HepG2 (cell line): ENCODE measurements around the gene OSCP1. TPM values are rescaled to one million over a fixed set of nuclear protein-coding genes. Genes with fewer than 3 reads are reported as not detected.
A peak's percentile ranks its signal among the peaks of the same experiment; 100 is the strongest.

Experiments used
- CREM ChIP-seq, 2 experiments: sonication (generic) in 1 of 2; formaldehyde crosslinking in 1 of 2; IDR thresholded peaks; 2 replicates each; pipeline versions ENCODE4 v1.4.0 to v1.6.1; 2016 to 2020; ENCODE audit warnings: antibody characterized with exemption in 1 of 2, mild to moderate bottlenecking in 1 of 2, missing genetic modification reagents in 1 of 2
- DMAP1 ChIP-seq: IDR thresholded peaks from 2 replicates; pipeline ENCODE4 v1.6.1; 2016
- MLXIP ChIP-seq: sonication (generic); formaldehyde crosslinking; IDR thresholded peaks from 2 replicates; pipeline ENCODE4 v1.9.0; 2021; ENCODE audit warnings: missing genetic modification reagents, borderline replicate concordance
- SKI ChIP-seq: fragments of 450-650 bp; IDR thresholded peaks from one replicate; pipeline ENCODE4 v1.6.1; 2018; ENCODE audit warnings: mild to moderate bottlenecking; ENCODE audit not compliant: partially characterized antibody
- SNAPC5 ChIP-seq: sonication (generic); formaldehyde crosslinking; IDR thresholded peaks from 2 replicates; pipeline ENCODE4 v1.8.1; 2023; ENCODE audit warnings: mild to moderate bottlenecking, missing genetic modification reagents, borderline replicate concordance
- SP140L ChIP-seq: sonication (generic); formaldehyde crosslinking; IDR thresholded peaks from 2 replicates; pipeline ENCODE4 v1.4.0; 2020; ENCODE audit warnings: missing genetic modification reagents, borderline replicate concordance
- THAP7 ChIP-seq: sonication (generic); formaldehyde crosslinking; IDR thresholded peaks from 2 replicates; pipeline ENCODE4 v1.8.1; 2023; ENCODE audit warnings: mild to moderate bottlenecking, missing genetic modification reagents
- ZNF101 ChIP-seq: sonication (generic); formaldehyde crosslinking; IDR thresholded peaks from 2 replicates; pipeline ENCODE4 v1.4.0; 2020; ENCODE audit warnings: mild to moderate bottlenecking, low read depth, missing genetic modification reagents, borderline replicate concordance
- ZNF441 ChIP-seq: sonication (generic); formaldehyde crosslinking; IDR thresholded peaks from 2 replicates; pipeline ENCODE4 v1.7.0; 2021; ENCODE audit warnings: missing genetic modification reagents, borderline replicate concordance
- ZNF572 ChIP-seq: sonication (generic); formaldehyde crosslinking; IDR thresholded peaks from 2 replicates; pipeline ENCODE4 v1.5.1; 2020; ENCODE audit warnings: mild to moderate bottlenecking, missing genetic modification reagents
- ZSCAN25 ChIP-seq: sonication (generic); formaldehyde crosslinking; IDR thresholded peaks from 2 replicates; pipeline ENCODE4 v1.8.0; 2022; ENCODE audit warnings: mild to moderate bottlenecking, missing genetic modification reagents
- polyA plus RNA-seq, 8 experiments: library from polyadenylated mRNA; depleted of rRNA in 3 of 8; stranded (reverse) in 7 of 8; unstranded in 1 of 8; fragments of >200 nt; fragmentation: Illumina TruSeq in 4 of 8; extraction: Trizol in 4 of 8; gene quantifications; 2 replicates each; pipeline versions ENCODE4 v1.2.1 to v1.2.3, GENCODE V29; 2011 to 2016; ENCODE audit warnings: low read depth in 4 of 8, missing spikeins in 1 of 8, mixed read lengths in 1 of 8; ENCODE audit not compliant: insufficient read depth in 1 of 8
- total RNA-seq, 5 experiments: library from RNA; depleted of rRNA; stranded (reverse); fragments of >200 nt; fragmentation: Illumina TruSeq; extraction: Trizol; gene quantifications; 2 replicates each; pipeline ENCODE4 v1.2.3, GENCODE V29; 2016; ENCODE audit warnings: low read depth in 1 of 5
- TF ChIP-seq, protein P1 (sequence below): sonication (generic); formaldehyde crosslinking; IDR thresholded peaks from 2 replicates; pipeline ENCODE4 v1.4.0; 2020; ENCODE audit warnings: missing genetic modification reagents
- TF ChIP-seq, protein P2 (sequence below): fragments of 450-650 bp; IDR thresholded peaks from 2 replicates; pipeline ENCODE4 v1.6.1; 2017; ENCODE audit warnings: mild to moderate bottlenecking

Gene OSCP1
- total and polyA plus RNA-seq, 2 of the 13 experiments (the other 11 are each of a cell fraction or from before 2014, with no cell fraction given), result 0.60 to 0.84 TPM

- TF ChIP-seq ZNF441 (CRISPR knock-in tag) (peak; percentile 45; the same call in 1 of the 2 replicates), CREM (IDR thresholded peaks at IDR 0.05) (peak; percentile 88), CREM (CRISPR knock-in tag; IDR thresholded peaks at IDR 0.05) (no peak), MLXIP (CRISPR knock-in tag) (peak; percentile 70; the same call in 1 of the 2 replicates), ZNF101 (CRISPR knock-in tag) (0 out of 2 replicates have a peak, but pooled peaks have one; percentile 65), ZNF572 (CRISPR knock-in tag) (0 out of 2 replicates have a peak, but pooled peaks have one; percentile 79), ZSCAN25 (peak; percentile 35; the same call in 1 of the 2 replicates), THAP7 (no peak), SNAPC5 (CRISPR knock-in tag) (0 out of 2 replicates have a peak, but pooled peaks have one; percentile 61), SP140L (no peak), SKI (peak; percentile 91), DMAP1 (CRISPR knock-in tag) (peak; percentile 81)
- TF ChIP-seq, protein P1, sequence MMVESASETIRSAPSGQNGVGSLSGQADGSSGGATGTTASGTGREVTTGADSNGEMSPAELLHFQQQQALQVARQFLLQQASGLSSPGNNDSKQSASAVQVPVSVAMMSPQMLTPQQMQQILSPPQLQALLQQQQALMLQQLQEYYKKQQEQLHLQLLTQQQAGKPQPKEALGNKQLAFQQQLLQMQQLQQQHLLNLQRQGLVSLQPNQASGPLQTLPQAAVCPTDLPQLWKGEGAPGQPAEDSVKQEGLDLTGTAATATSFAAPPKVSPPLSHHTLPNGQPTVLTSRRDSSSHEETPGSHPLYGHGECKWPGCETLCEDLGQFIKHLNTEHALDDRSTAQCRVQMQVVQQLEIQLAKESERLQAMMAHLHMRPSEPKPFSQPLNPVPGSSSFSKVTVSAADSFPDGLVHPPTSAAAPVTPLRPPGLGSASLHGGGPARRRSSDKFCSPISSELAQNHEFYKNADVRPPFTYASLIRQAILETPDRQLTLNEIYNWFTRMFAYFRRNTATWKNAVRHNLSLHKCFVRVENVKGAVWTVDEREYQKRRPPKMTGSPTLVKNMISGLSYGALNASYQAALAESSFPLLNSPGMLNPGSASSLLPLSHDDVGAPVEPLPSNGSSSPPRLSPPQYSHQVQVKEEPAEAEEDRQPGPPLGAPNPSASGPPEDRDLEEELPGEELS (CRISPR knock-in tag), result peak; percentile 100
- TF ChIP-seq, protein P2, sequence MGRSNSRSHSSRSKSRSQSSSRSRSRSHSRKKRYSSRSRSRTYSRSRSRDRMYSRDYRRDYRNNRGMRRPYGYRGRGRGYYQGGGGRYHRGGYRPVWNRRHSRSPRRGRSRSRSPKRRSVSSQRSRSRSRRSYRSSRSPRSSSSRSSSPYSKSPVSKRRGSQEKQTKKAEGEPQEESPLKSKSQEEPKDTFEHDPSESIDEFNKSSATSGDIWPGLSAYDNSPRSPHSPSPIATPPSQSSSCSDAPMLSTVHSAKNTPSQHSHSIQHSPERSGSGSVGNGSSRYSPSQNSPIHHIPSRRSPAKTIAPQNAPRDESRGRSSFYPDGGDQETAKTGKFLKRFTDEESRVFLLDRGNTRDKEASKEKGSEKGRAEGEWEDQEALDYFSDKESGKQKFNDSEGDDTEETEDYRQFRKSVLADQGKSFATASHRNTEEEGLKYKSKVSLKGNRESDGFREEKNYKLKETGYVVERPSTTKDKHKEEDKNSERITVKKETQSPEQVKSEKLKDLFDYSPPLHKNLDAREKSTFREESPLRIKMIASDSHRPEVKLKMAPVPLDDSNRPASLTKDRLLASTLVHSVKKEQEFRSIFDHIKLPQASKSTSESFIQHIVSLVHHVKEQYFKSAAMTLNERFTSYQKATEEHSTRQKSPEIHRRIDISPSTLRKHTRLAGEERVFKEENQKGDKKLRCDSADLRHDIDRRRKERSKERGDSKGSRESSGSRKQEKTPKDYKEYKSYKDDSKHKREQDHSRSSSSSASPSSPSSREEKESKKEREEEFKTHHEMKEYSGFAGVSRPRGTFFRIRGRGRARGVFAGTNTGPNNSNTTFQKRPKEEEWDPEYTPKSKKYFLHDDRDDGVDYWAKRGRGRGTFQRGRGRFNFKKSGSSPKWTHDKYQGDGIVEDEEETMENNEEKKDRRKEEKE, result no peak
Measured at GRCh38 chr1:36486439-36487335, 36.4 kb upstream of the OSCP1 start (continued).
